GM12875 (cell line): ENCODE measurements around the gene ERMARD.

ENCODE experiments used
- H3K4me3 ChIP-seq: one replicate; pipeline ENCODE4 v1.5.1; 2011; ENCODE audit warnings: low read depth, low read length, control low read depth
- CTCF ChIP-seq: IDR thresholded peaks from 2 replicates; pipeline ENCODE4 v1.5.1; 2011; ENCODE audit warnings: low read depth, mild to moderate bottlenecking, control low read depth, inconsistent platforms, low read length, moderate library complexity, borderline replicate concordance; ENCODE audit not compliant: insufficient read depth

Gene ERMARD

GRCh38 chr6:169812257-169812644 lies 60.8 kb downstream of the ERMARD start:
- no peak overlapping the region for H3K4me3 ChIP-seq
- no peak for TF ChIP-seq CTCF

GRCh38 chr6:169813969-169814368 lies 62.5 kb downstream of the ERMARD start:
- TF ChIP-seq CTCF: no peak
- no peak overlapping the region for H3K4me3 ChIP-seq

- no peak for TF ChIP-seq CTCF
- no peak overlapping the region for H3K4me3 ChIP-seq
Observed at GRCh38 chr6:169816054-169816453, 64.6 kb downstream of the ERMARD start.

GRCh38 chr6:169816975-169817374 lies 65.6 kb downstream of the ERMARD start:
- TF ChIP-seq CTCF: no peak

GRCh38 chr6:169820358-169820757 lies 68.9 kb downstream of the ERMARD start:
- no peak for TF ChIP-seq CTCF
- no peak overlapping the region for H3K4me3 ChIP-seq

More at GRCh38 chr6:169816975-169817374, 65.6 kb downstream of the ERMARD start:
- no peak overlapping the region for H3K4me3 ChIP-seq

- H3K4me3 ChIP-seq: no peak overlapping the region
Observed at GRCh38 chr6:169824021-169824420, 72.6 kb downstream of the ERMARD start.

More at GRCh38 chr6:169824021-169824420, 72.6 kb downstream of the ERMARD start:
- no peak for TF ChIP-seq CTCF
